Fibroblast of skin of back (primary cell): ENCODE measurements around the gene ZMAT5. TPM values are rescaled to one million over a fixed set of nuclear protein-coding genes. Genes with fewer than 3 reads are reported as not detected.

Experiments
- DNase-seq: peaks from one replicate; pipeline ENCODE4 v3.0.0-alpha.2; 2013
- polyA plus RNA-seq, 2 experiments: library from polyadenylated mRNA; unstranded; fragments of 120-200 nt; gene quantifications; one replicate each; pipeline ENCODE4 v1.2.1, GENCODE V29; 2013; ENCODE audit not compliant: insufficient read length in 2 of 2

Gene ZMAT5, protein sequence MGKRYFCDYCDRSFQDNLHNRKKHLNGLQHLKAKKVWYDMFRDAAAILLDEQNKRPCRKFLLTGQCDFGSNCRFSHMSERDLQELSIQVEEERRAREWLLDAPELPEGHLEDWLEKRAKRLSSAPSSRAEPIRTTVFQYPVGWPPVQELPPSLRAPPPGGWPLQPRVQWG
- 21.9 TPM for polyA plus RNA-seq (2013, experiment 1 of 2; ENCODE audit: insufficient read length)
- polyA plus RNA-seq (2013, experiment 2 of 2; ENCODE audit: insufficient read length): 16.4 TPM

GRCh38 chr22:29766632-29767170 is at the start of gene ZMAT5:
TSS of gene ZMAT5 (minus strand) at chr22:29767007. CDS start at chr22:29748544, 18,463 bp downstream.
- peak; percentile 97 for DNase-seq

DNA sequence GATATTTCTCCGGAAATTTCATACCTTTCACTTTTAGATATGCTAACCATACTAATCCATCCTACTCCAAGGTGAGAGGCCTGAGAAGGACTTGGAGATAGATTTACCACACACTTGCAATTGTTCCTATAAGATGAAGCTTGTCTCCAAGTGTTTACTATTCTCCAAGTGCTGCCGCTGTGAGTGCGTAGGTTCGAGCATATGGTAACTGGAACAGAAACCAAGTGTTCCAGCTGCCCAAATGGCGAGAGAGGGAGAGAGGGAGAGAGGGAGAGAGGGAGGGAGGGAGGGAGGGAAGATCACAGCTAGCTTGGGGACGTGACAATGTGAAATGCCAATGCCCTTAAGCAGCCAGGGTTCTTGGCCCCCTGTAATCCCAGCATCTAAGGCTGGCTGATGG is 49.7 kb upstream of the ZMAT5 start:
- no peak for DNase-seq

DNA sequence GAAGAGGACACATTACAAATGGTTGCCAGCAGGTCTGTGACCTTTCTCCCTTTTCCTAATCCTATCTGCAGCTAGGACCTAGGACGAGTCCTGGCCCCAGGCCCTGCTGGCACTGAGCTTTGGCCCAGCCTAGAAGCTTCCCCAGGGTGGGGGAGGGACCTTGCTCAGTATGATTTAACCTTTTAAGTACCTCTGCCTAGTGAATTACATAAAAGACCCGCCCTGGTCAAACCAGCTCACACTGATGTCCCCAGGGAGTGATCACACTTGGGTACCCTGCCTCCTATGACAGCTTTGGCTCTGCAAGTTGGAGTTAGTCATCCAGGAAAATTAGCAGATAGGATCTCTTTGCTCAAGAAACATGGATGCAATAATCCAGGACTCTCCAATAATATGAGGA is 49.3 kb upstream of the ZMAT5 start:
- no peak for DNase-seq

GRCh38 chr22:29815580-29815979 is 48.8 kb upstream of the ZMAT5 start:
- no peak for DNase-seq

DNA sequence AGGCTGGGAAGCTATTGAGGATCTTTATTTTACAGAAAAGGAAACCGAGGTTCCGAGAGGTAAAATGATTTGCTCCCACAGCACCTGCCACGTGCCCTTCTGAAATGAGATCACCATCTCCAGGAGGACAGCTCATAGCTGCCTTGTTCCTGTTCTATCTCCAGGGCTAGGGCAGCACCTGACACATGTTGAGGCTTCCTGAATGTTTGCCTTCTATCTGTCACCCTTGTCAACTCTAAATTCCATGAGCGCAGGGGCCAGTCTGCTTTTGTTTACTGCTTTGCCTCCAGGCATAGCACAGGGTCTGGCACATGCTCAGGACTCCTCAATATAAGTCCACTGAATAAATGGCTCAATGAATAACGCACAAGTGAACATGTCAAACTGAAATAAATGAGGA is 47.2 kb upstream of the ZMAT5 start:
- DNase-seq: no peak

GRCh38 chr22:29813563-29813962 is 46.8 kb upstream of the ZMAT5 start:
- no peak for DNase-seq

DNA sequence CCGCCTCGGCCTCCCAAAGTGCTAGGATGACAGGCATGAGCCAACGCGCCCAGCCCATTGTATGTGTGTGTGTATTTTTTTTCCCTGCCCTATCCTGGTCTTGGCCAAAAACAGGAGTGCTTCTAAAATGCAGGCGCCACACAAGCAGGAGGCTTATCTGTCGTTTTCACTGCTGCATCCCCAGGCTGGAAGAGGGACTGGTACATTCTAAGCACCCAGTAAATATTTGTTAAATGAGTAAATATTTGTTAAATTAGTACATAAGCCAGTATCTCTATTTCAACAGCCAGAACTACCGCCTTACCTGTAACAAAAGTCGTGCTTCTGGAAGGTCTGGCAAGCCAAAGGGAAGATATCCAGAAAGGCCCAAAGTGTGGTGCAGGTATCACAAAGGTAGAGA is 46.3 kb upstream of the ZMAT5 start:
- DNase-seq: no peak

DNA sequence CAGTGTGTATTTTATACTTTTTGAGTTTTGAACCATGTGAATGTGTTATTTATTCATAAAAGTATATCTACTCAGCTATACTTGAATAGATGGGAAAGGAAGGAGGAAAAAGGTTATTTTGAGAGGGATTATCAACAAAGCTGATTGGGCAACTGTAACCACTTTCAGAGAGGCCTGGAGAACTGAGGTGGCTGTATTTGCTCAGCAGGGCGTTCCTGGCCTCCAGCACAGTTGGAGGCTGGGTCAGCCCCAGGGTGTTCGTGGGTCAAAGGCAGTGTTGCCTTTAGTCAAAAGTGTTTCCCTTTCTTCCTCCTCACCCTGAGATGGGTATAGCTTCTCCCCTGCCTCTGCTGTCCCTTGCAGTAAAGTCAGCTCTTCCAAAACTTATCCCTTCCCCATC is 44.6 kb upstream of the ZMAT5 start:
- no peak for DNase-seq

DNA sequence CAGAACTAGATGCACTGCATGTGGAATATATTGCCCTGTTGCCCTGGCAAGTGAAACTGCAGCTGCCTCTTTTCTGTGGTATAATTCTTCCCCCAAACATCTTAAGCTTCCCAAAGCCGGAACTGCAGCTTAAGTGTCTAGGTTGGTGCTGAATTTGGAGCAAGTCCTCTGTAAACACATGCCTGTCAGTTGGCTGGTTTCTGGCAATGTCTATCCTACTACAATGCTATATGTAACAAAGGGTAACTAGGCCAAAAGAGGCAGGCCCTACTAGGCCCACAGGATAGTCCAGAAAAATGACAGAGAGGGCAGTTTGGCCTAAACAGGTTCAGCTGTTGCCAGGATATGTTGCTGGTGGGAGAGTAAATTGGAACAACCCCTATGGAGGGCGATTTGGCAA is 43.4 kb upstream of the ZMAT5 start:
- DNase-seq: no peak

- no peak for DNase-seq
Measured at GRCh38 chr22:29806196-29806595, 39.4 kb upstream of the ZMAT5 start.

DNA sequence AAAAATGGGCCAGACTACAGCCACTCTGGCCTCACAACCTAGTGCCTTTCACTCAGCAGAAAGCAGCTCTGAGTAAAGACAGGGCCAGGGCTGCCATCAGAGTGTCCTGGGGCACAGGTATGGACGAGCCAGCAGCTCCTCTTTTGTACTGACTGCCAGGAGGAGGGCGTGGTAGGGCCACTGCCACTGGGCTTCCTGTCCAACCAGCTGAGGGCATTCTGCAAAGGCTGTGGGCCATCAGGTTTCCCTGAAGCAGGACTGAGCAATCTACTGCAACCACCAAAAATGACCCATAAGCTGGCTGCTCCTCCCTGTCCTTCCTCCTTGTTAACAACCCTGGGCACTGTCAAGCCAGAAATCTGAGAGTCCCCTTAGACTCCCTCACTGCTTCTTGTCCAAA is 38.2 kb upstream of the ZMAT5 start:
- DNase-seq: no peak

DNA sequence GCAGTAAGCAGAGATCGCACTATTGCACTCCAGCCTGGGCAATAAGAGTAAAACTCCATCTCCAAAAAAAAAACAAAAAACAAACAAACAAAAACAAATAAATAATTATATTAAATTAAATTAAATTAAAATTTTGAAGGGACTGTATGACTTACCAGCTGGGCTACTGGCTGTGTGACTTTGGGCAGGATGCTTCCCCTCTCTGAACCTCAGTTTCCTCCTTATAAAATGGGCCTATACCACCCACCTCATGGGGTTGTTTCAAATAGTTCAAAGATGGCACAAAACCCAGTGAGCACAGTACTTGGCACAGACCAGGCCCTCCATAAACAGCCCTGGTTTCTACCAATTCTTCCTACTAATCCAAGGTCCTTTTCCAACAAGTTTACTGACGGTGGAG is 36.4 kb upstream of the ZMAT5 start:
- no peak for DNase-seq

DNA sequence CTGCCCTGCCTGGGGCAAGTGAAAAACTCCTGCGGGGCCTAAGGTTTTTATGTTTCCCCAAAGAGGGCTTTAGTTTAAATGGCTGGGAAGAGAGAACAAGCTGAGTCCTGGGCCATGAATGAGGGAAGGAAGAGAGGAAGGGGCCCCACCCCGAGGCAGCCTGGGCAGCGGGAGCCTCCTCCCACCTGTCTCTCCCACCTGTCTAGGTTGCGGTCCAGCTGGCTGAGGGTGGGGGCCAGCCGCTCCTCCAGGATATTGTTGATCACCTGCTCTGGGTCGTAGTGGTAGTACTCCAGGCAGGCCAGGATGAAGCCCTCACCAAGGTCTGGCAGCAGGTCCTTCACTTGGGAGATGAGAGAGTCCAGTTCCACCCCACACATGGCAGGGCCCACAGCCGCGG is 35.0 kb upstream of the ZMAT5 start:
- no peak for DNase-seq

- no peak for DNase-seq
Measured at GRCh38 chr22:29801153-29801552, 34.3 kb upstream of the ZMAT5 start.

DNA sequence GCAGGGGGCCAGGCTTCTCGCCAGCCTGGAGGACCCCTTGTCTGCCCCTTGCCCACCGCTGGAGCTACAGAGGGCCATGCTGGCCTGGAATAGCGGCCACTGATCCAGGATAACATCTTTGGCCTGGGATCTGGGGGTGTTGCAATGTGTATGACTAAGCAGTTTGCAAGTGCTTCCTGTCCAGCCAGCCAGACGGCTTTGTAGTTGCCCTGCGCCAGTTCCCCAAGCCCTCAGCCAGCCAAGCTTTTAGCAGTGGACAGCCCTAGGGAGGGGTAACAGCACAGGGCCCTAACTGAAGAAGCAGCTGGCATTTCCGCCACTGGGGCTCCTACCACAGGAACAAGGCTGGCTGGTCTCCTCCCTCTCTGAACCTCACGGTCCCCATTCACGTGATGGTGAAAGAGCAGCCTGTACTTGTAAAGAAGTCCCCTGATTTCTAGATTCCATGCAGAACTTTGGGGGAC is 32.4 kb upstream of the ZMAT5 start:
- peak; percentile 52 for DNase-seq

GRCh38 chr22:29798801-29799200 is 32.0 kb upstream of the ZMAT5 start:
- DNase-seq: no peak

GRCh38 chr22:29798318-29798717 is 31.5 kb upstream of the ZMAT5 start:
- no peak for DNase-seq

GRCh38 chr22:29797351-29797750 is 30.5 kb upstream of the ZMAT5 start:
- no peak for DNase-seq

GRCh38 chr22:29795663-29796062 is 28.9 kb upstream of the ZMAT5 start:
- no peak for DNase-seq

GRCh38 chr22:29793396-29793795 is 26.6 kb upstream of the ZMAT5 start:
- no peak for DNase-seq

DNA sequence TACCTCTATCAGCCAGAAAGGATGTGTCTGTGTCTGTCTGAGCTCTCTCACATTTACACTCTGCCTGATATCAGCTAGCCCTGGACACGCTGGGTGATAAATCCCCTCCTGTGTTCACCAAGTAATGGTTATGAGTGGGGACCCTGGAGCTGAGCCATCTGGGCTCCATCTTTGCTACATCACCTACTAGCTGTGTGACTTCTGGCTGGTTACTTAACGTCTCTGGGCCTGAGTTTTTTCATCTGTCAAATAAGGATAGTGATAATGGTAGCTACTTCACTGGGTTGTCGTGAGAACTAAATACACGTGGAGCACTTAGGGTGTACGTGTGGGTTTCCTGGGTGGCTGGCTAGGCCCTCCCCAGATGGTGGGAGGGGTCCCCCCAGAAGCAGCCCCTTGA is 23.3 kb upstream of the ZMAT5 start:
- no peak for DNase-seq

DNA sequence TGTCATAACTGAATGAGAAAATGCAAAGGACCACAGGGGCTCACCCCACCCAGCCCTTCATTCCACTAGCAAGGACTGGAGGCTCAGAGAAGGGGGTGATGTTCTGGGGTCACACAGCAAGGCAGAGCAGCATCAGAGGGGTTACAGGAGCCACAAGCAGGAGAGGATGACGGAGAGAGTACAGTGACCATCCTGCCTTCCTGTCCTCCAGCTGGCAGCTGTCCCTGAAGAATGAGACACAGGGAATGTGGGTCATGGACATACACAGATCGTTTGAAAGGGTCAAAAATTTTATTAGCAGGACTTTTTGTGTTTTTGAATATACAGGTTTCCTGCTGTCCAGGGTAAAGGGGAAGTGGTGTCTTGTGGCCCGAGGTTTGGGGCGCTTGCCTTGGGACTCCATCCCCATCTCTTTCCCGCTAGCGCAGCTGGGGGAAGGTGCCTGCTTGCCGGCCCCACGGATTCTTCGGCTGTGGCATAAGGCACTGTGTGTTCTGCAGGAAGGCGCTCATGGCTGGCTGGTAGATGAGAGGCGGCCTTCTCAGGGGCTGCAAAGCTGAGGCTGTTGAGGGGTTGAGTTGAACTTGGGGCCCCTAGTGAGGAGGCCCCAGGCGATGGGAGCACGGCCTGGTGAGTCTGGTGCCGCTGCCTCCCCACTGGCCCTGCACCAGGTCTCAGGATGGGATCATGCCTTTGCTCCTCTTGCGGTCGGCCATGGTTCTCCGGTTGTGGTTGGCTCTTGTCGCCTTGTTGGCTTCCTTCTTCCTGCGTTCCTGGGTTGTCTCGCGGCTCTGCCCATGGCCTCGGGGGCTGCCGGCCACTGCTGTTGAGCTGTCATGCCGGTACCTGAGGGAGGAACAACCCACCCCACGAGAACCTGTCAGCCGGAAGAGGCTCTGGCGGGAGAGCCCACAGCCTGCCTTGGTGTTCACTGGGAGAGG is 21.8 kb upstream of the ZMAT5 start:
- DNase-seq: no peak

DNA sequence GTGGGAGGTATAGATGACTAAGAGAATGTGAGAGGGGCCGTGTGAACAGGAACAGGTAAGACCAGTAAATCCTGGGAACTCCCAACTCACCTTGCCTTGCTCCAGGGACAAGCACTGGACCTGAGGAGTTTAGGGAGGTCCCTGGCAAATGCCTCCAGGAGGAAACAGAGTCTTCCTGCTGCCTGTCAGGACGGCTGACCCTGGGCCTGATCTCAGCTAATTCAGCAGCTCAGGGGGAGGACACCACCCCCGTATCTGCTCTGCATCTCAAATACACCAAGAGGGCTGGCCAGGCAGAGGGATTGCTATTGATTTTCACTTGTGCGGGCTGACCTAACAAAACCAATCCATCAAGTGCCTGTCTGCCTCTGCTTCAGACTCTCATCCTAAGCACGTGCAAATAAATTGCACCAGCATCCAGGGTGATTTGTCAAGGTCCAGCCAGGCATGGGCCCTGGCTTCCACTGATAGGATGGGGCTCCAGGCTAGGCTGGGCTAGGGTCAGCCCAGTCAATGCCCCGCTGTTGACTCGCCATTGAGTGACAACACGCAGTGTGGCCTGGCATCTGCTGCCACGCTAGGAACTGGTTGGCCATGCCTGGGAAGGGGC is 20.7 kb upstream of the ZMAT5 start:
- DNase-seq: no peak
